Upper lobe of left lung (tissue), 4 donors: ENCODE data around the gene ADAMTS8.

Source experiments
- CTCF ChIP-seq, 6 experiments: fragments of 450-650 bp in 4 of 6; fragments of 200-600 bp in 2 of 6; sonication (generic) in 2 of 6; IDR thresholded peaks; one replicate each; pipeline ENCODE4 v1.5.1; 2016 to 2019; ENCODE audit warnings: antibody characterized with exemption in 6 of 6
- EP300 ChIP-seq, 4 donors: sonication (generic); formaldehyde crosslinking; IDR thresholded peaks; one replicate each; pipeline ENCODE4 v1.5.1; 2017; ENCODE audit warnings: antibody characterized with exemption in 4 of 4, control low read depth in 2 of 4
- POLR2A ChIP-seq, 4 donors: fragments of 450-650 bp; IDR thresholded peaks; one replicate each; pipeline ENCODE4 v1.5.1; 2016 to 2017; ENCODE audit warnings: antibody characterized with exemption in 4 of 4, mild to moderate bottlenecking in 2 of 4
- POLR2AphosphoS5 ChIP-seq, 2 donors: sonication (generic); formaldehyde crosslinking; IDR thresholded peaks; one replicate each; pipeline ENCODE4 v1.5.1; 2017; ENCODE audit warnings: antibody characterized with exemption in 2 of 2

GRCh38 chr11:130452176-130452575 lies 23.8 kb upstream of the ADAMTS8 start:
- no peak for TF ChIP-seq POLR2AphosphoS5 (IDR thresholded peaks at IDR 0.05)
- TF ChIP-seq CTCF (IDR thresholded peaks at IDR 0.05), result no peak
- TF ChIP-seq POLR2A (IDR thresholded peaks at IDR 0.05), result no peak
- TF ChIP-seq EP300 (IDR thresholded peaks at IDR 0.05), result no peak
